ENCODE results near the gene GCGR. TPM values are rescaled to one million over a fixed set of nuclear protein-coding genes. Genes with fewer than 3 reads are reported as not detected.

Gene GCGR
- polyA plus RNA-seq, 1 experiment, result not detected

- DNase-seq (ENCODE audit: low read depth), result no peak
- TF ChIP-seq CTCF (IDR thresholded peaks at IDR 0.05; ENCODE audit: insufficient read depth, low read depth, low read length), result no peak
- H3K36me3 ChIP-seq (ENCODE audit: control insufficient read depth, insufficient read depth, low read length), result no peaks in the 10 kb centered on the region
- H3K27me3 ChIP-seq (ENCODE audit: control insufficient read depth, insufficient read depth, low read length), result peaks cover 6% of the 10 kb centered on the region
- ChIA-PET POLR2A (no interaction called here), CTCF (no interaction called here)
- H3K4me3 ChIP-seq (ENCODE audit: low read depth, low read length), result no peak overlapping the region
Measured at GRCh38 chr17:81811705-81812570, 8.0 kb downstream of the GCGR start.

GRCh38 chr17:81812571-81813370 is 8.8 kb downstream of the GCGR start:
- POLR2A ChIA-PET, result no interaction called here
- Histone ChIP-seq H3K36me3 (ENCODE audit: control insufficient read depth, insufficient read depth, low read length) (no peaks in the 10 kb centered on the region), H3K4me3 (ENCODE audit: low read depth, low read length) (no peak overlapping the region), H3K27me3 (ENCODE audit: control insufficient read depth, insufficient read depth, low read length) (peaks cover 2% of the 10 kb centered on the region; the same call in 1 of the 2 replicates)
- CTCF ChIA-PET, result interaction anchor here (0.9 kb wide), 1 partner anchor 9 kb away, joined by 4 read pairs; no protein-coding TSS in a partner anchor
- no peak for DNase-seq (ENCODE audit: low read depth)
- TF ChIP-seq CTCF (IDR thresholded peaks at IDR 0.05; ENCODE audit: insufficient read depth, low read depth, low read length), result no peak

- Histone ChIP-seq H3K4me3 (ENCODE audit: low read depth, low read length) (no peak overlapping the region), H3K27me3 (ENCODE audit: control insufficient read depth, insufficient read depth, low read length) (no peaks in the 10 kb centered on the region; the same call in 1 of the 2 replicates), H3K36me3 (ENCODE audit: control insufficient read depth, insufficient read depth, low read length) (no peaks in the 10 kb centered on the region)
- DNase-seq (ENCODE audit: low read depth), result no peak
- ChIA-PET CTCF (interaction anchor here (0.9 kb wide), 1 partner anchor 8 kb away, joined by 4 read pairs; no protein-coding TSS in a partner anchor), POLR2A (no interaction called here)
- TF ChIP-seq CTCF (IDR thresholded peaks at IDR 0.05; ENCODE audit: insufficient read depth, low read depth, low read length), result no peak
Measured at GRCh38 chr17:81813371-81813684, 9.4 kb downstream of the GCGR start.

- ChIA-PET POLR2A (no interaction called here), CTCF (interaction anchor here (0.9 kb wide), 1 partner anchor 8 kb away, joined by 4 read pairs; no protein-coding TSS in a partner anchor)
- no peak for DNase-seq (ENCODE audit: low read depth)
Measured at GRCh38 chr17:81813861-81814683, 10.1 kb downstream of the GCGR start.

More at GRCh38 chr17:81813861-81814683, 10.1 kb downstream of the GCGR start:
- TF ChIP-seq CTCF (IDR thresholded peaks at IDR 0.05; ENCODE audit: insufficient read depth, low read depth, low read length), result no peak
- H3K27me3 ChIP-seq (ENCODE audit: control insufficient read depth, insufficient read depth, low read length), result no peaks in the 10 kb centered on the region; the same call in 1 of the 2 replicates
- H3K4me3 ChIP-seq (ENCODE audit: low read depth, low read length), result no peak overlapping the region
- H3K36me3 ChIP-seq (ENCODE audit: control insufficient read depth, insufficient read depth, low read length), result no peaks in the 10 kb centered on the region

Measured in BJ (cell line).